ENCODE results near the gene MAP3K8. TPM values are rescaled to one million over a fixed set of nuclear protein-coding genes. Genes with fewer than 3 reads are reported as not detected.

The MAP3K8 gene
- total and polyA plus RNA-seq, 9 of the 15 experiments (the other 6 are each of a cell fraction or from before 2014, with no cell fraction given): 6.9 to 23.6 (median 13.6) TPM

DNA sequence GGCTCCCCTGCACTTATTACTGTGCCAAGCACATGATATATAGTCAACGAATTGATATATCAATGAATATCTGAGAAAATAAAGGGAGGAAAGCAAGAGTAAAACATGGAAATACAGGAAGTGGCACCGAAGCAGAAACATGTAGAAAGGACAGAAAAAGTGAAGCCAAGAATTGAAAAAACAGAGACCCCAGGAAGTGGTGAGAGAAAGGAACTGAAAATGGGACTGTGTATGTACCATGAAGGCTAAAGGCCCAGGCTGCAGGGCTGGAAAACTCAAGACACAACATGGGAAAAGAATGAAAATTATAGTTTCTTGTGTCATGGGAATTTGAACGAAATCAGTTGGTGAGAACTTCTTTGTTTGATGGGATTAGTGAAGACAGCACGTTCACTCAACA, 60.6 kb downstream of the MAP3K8 start:
- no peak overlapping the region for H3K4me3 ChIP-seq
- in situ Hi-C loops (cut with MboI): no loop called here
- peak overlapping the region; percentile 86 for H2AFZ ChIP-seq (ENCODE audit: low read depth, low read length)
- no peaks in the 10 kb centered on the region for H3K9me1 ChIP-seq (ENCODE audit: control insufficient read depth, insufficient read depth, low read length)
- TF ChIP-seq MEF2D (tag; conservative IDR thresholded peaks at IDR 0.05; ENCODE audit: low read depth) (peak; percentile 7; the same call in 1 of the 2 replicates), SPI1 (IDR thresholded peaks at IDR 0.05; ENCODE audit: borderline replicate concordance, low read depth, low read length) (0 out of 2 replicates have a peak, but pooled peaks have one; percentile 24), CBX1 (IDR thresholded peaks at IDR 0.05; ENCODE audit: low read depth) (no peak), ZNF589 (CRISPR knock-in tag; IDR thresholded peaks at IDR 0.05; ENCODE audit: low read depth) (peak; percentile 71; the same call in 1 of the 2 replicates)
- TF ChIP-seq, protein P1, sequence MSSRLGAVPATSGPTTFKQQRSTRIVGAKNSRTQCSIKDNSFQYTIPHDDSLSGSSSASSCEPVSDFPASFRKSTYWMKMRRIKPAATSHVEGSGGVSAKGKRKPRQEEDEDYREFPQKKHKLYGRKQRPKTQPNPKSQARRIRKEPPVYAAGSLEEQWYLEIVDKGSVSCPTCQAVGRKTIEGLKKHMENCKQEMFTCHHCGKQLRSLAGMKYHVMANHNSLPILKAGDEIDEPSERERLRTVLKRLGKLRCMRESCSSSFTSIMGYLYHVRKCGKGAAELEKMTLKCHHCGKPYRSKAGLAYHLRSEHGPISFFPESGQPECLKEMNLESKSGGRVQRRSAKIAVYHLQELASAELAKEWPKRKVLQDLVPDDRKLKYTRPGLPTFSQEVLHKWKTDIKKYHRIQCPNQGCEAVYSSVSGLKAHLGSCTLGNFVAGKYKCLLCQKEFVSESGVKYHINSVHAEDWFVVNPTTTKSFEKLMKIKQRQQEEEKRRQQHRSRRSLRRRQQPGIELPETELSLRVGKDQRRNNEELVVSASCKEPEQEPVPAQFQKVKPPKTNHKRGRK (tag; IDR thresholded peaks at IDR 0.05): peak; percentile 31; the same call in 1 of the 2 replicates
- H3K4me1 ChIP-seq (replicated peaks in 1 of 2; ENCODE audit: control insufficient read depth in 2 of 2, insufficient read depth in 2 of 2, low read length in 2 of 2): peaks cover 9 to 20% of the 10 kb centered on the region in 2 experiments; a peak in 3 of 5 replicates
- WGBS (ENCODE audit: insufficient coverage, low coverage, missing lambda C conversion rate): 38% methylated on average over 4 of the region's 4 CpGs
- no TSS peak for BruUV-seq (replicated peaks)
- intact Hi-C loops (cut with micrococcal nuclease): no loop called here
- ChIA-PET CTCF (ENCODE audit: low intra/inter-chr PET ratio) (interaction anchor here (0.5 kb wide), 1 partner anchor 100 kb away, joined by 3 read pairs; no protein-coding TSS in a partner anchor), POLR2A (interaction anchor here (1.0 to 2.3 kb wide), 3 partner anchors 9 to 58 kb away, joined by 3 to 16 read pairs (median 6); no protein-coding TSS in a partner anchor)
- H3K27ac ChIP-seq (ENCODE audit: extremely low read depth, low read depth, low read length): peak overlapping the region; percentile 60
- no peaks in the 10 kb centered on the region for H3K79me2 ChIP-seq (ENCODE audit: control insufficient read depth, insufficient read depth, low read length)
- H3K27me3 ChIP-seq (ENCODE audit: control insufficient read depth in 2 of 2, insufficient read depth in 2 of 2, low read length in 2 of 2): no peaks in the 10 kb centered on the region
- ATAC-seq: no peak
- DNase-seq (ENCODE audit: extremely low read depth in 1 of 4, low spot score in 3 of 4): no peak
- H3K36me3 ChIP-seq (ENCODE audit: control insufficient read depth, insufficient read depth, low read length): no peaks in the 10 kb centered on the region
- no peak for FAIRE-seq
- no peaks in the 10 kb centered on the region for H3K9me3 ChIP-seq (replicated peaks; ENCODE audit: control insufficient read depth, insufficient read depth, low read depth, low read length)
- no peaks in the 10 kb centered on the region for H4K20me1 ChIP-seq (replicated peaks; ENCODE audit: control insufficient read depth, insufficient read depth, low read length)
- peak overlapping the region; percentile 71; the same call in 1 of the 2 replicates for H3K4me2 ChIP-seq (ENCODE audit: insufficient read depth, low read length)
- H3K9ac ChIP-seq (ENCODE audit: insufficient read depth in 1 of 2, low read depth in 2 of 2, low read length in 2 of 2): peak overlapping the region in 1 of 2 experiments; percentile 29; a peak in 1 of 4 replicates
